Measurements from ENCODE around the gene FGF6. TPM values are rescaled to one million over a fixed set of nuclear protein-coding genes. Genes with fewer than 3 reads are reported as not detected.

Gene FGF6
- total RNA-seq, 6 donors from 2014 or later: not detected

GRCh38 chr12:4386801-4387200, 58.8 kb downstream of the FGF6 start:
- Histone ChIP-seq H3K27me3 (no peaks in the 10 kb centered on the region), H3K9me3 (no peaks in the 10 kb centered on the region), H3K36me3 (no peaks in the 10 kb centered on the region), H3K4me3 (no peak overlapping the region), H3K27ac (no peak overlapping the region), H3K4me1 (no peaks in the 10 kb centered on the region)
- DNase-seq (no peak), ATAC-seq (ENCODE audit: low FRiP score in 2 of 2) (no peak)
- WGBS, 2 donors: 72 to 90% methylated on average over 4 of the region's 4 CpGs
- no peak for TF ChIP-seq POLR2AphosphoS5 (IDR thresholded peaks at IDR 0.05)
- no peak for TF ChIP-seq EP300 (IDR thresholded peaks at IDR 0.05)
- TF ChIP-seq POLR2A (IDR thresholded peaks at IDR 0.05): no peak
- TF ChIP-seq CTCF (IDR thresholded peaks at IDR 0.05): no peak

Other genes with a start within 250 kb of the FGF6 start
- 100 to 1,000 TPM in 1 of 6 donors, 10 to 100 TPM in 5; 47.1 to 101 (median 64.6) TPM for gene CCND2, start 172.1 kb downstream of the FGF6 start, total RNA-seq
- 10 to 100 TPM in 3 of 6 donors, 1 to 10 TPM in 3; 4.9 to 19.5 (median 10.4) TPM for gene TIGAR, start 124.6 kb downstream of the FGF6 start, total RNA-seq
- not detected for gene FGF23, start 66.1 kb downstream of the FGF6 start, total RNA-seq
- 1 to 10 TPM; 1.0 to 5.0 (median 2.1) TPM for gene RAD51AP1, start 93.1 kb upstream of the FGF6 start, total RNA-seq
- gene DYRK4, start 116.4 kb upstream of the FGF6 start, total RNA-seq: 10 to 100 TPM; 22.2 to 53.4 (median 36.6) TPM
- gene AKAP3, start 203.2 kb upstream of the FGF6 start, total RNA-seq: 1 to 10 TPM in 4 of 6 donors, under 1 TPM in 1, not detected in 1; 0.57 to 5.2 (median 1.8) TPM
- gene NDUFA9, start 203.3 kb upstream of the FGF6 start, total RNA-seq: 10 to 100 TPM in 5 of 6 donors, 1 to 10 TPM in 1; 9.4 to 74.3 (median 32.4) TPM